ENCODE results near the gene EIF5B. TPM values are rescaled to one million over a fixed set of nuclear protein-coding genes. Genes with fewer than 3 reads are reported as not detected.

The EIF5B gene
- total RNA-seq, 1 donor from 2014 or later, result 16.7 TPM

GRCh38 chr2:99373144-99373543, 36.0 kb downstream of the EIF5B start:
- DNase-seq (ENCODE audit: low read depth in 2 of 2), result no peak

- no peak for DNase-seq (ENCODE audit: low read depth in 2 of 2)
Observed at GRCh38 chr2:99374747-99375146, 37.6 kb downstream of the EIF5B start.

- no peak for DNase-seq (ENCODE audit: low read depth in 2 of 2)
Observed at GRCh38 chr2:99376254-99376864, 39.2 kb downstream of the EIF5B start.

- DNase-seq (ENCODE audit: low read depth in 2 of 2), result no peak
Observed at GRCh38 chr2:99377879-99378278, 40.7 kb downstream of the EIF5B start.

GRCh38 chr2:99380376-99381010, 43.3 kb downstream of the EIF5B start:
- no peak for DNase-seq (ENCODE audit: low read depth in 2 of 2)

GRCh38 chr2:99382143-99382542, 45.0 kb downstream of the EIF5B start:
- DNase-seq (ENCODE audit: low read depth in 2 of 2), result no peak

- no peak for DNase-seq (ENCODE audit: low read depth in 2 of 2)
Observed at GRCh38 chr2:99386011-99386410, 48.8 kb downstream of the EIF5B start.

- DNase-seq (ENCODE audit: low read depth in 2 of 2), result no peak
Observed at GRCh38 chr2:99388892-99389291, 51.7 kb downstream of the EIF5B start.

GRCh38 chr2:99389371-99389770, 52.2 kb downstream of the EIF5B start:
- DNase-seq (ENCODE audit: low read depth in 2 of 2), result no peak

GRCh38 chr2:99389946-99390345, 52.8 kb downstream of the EIF5B start:
- DNase-seq (ENCODE audit: low read depth in 2 of 2), result no peak

- DNase-seq (ENCODE audit: low read depth in 2 of 2), result no peak
Observed at GRCh38 chr2:99395589-99396130, 58.5 kb downstream of the EIF5B start.

GRCh38 chr2:99397266-99397920, 60.2 kb downstream of the EIF5B start:
- DNase-seq (ENCODE audit: low read depth in 2 of 2), result no peak

- DNase-seq (ENCODE audit: low read depth in 2 of 2), result peak; percentile 11 to 19
Observed at GRCh38 chr2:99398303-99398702, 61.1 kb downstream of the EIF5B start.

GRCh38 chr2:99399063-99399462, 61.9 kb downstream of the EIF5B start:
- DNase-seq (ENCODE audit: low read depth in 2 of 2), result no peak

GRCh38 chr2:99399795-99400194, 62.6 kb downstream of the EIF5B start:
- no peak for DNase-seq (ENCODE audit: low read depth in 2 of 2)

GRCh38 chr2:99401841-99402240, 64.7 kb downstream of the EIF5B start:
- no peak for DNase-seq (ENCODE audit: low read depth in 2 of 2)

- no peak for DNase-seq (ENCODE audit: low read depth in 2 of 2)
Observed at GRCh38 chr2:99403084-99403483, 65.9 kb downstream of the EIF5B start.

GRCh38 chr2:99403524-99403923, 66.3 kb downstream of the EIF5B start:
- DNase-seq (ENCODE audit: low read depth in 2 of 2), result peak in 1 of 2 donors; percentile 7

- DNase-seq (ENCODE audit: low read depth in 2 of 2), result no peak
Observed at GRCh38 chr2:99404039-99404796, 67.0 kb downstream of the EIF5B start.

GRCh38 chr2:99404797-99405669, 67.8 kb downstream of the EIF5B start:
- DNase-seq (ENCODE audit: low read depth in 2 of 2), result no peak

GRCh38 chr2:99406137-99406536, 68.9 kb downstream of the EIF5B start:
- DNase-seq (ENCODE audit: low read depth in 2 of 2), result no peak

Measured in dermis microvascular lymphatic vessel endothelial cell (primary cell).